ENCODE data around the gene DYNC2I2. TPM values are rescaled to one million over a fixed set of nuclear protein-coding genes. Genes with fewer than 3 reads are reported as not detected.

Gene DYNC2I2
- total RNA-seq, 1 experiment from 2014 or later = 225 TPM

DNA sequence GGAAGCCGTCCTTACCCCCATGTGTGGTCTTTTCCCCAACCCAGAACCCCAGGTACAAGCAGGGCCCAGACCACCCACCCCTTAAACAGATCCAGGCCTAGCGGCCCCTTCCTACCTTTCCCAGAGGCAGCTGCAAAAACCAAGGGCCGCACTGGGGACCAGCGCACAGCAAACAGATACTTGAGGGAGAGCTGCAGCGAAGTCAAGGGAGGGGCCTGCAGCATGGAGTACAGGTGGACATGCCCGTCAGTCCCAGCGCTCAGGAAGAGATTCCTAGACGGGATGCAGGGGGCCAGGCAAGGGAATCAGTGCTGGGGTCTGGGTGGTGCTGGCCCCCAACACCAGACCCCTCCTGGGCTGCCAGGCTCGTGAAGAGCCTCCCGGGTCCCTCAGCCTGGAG, 22.5 kb downstream of the DYNC2I2 start:
- intact Hi-C loops (cut with micrococcal nuclease; ENCODE audit: unreplicated experiment) = loop anchor here (2.0 kb wide), 1 partner anchor 153 kb away; the partner anchor contains the start of gene TBC1D13
- Histone ChIP-seq H3K9me2 (ENCODE audit: insufficient read depth) (no peaks in the 10 kb centered on the region), H2AFZ (no peak overlapping the region), H3K9me3 (ENCODE audit: insufficient read depth, low read depth) (no peaks in the 10 kb centered on the region), H3F3A (ENCODE audit: insufficient read depth, low read depth) (peaks cover 49% of the 10 kb centered on the region; the same call in 1 of the 2 replicates), H3K36me3 (ENCODE audit: low read depth) (peaks cover 11% of the 10 kb centered on the region), H3K27ac (no peak overlapping the region), H3K4me2 (no peak overlapping the region), H3K4me3 (no peak overlapping the region), H4K20me1 (ENCODE audit: insufficient read depth) (no peaks in the 10 kb centered on the region), H3K4me1 (replicated peaks; ENCODE audit: insufficient read depth) (peaks cover 32% of the 10 kb centered on the region), H3K27me3 (ENCODE audit: insufficient read depth, low read depth) (no peaks in the 10 kb centered on the region), H3K79me2 (ENCODE audit: low read depth) (no peaks in the 10 kb centered on the region)
- BruUV-seq (replicated peaks) = no TSS peak
- TF ChIP-seq, protein P1, sequence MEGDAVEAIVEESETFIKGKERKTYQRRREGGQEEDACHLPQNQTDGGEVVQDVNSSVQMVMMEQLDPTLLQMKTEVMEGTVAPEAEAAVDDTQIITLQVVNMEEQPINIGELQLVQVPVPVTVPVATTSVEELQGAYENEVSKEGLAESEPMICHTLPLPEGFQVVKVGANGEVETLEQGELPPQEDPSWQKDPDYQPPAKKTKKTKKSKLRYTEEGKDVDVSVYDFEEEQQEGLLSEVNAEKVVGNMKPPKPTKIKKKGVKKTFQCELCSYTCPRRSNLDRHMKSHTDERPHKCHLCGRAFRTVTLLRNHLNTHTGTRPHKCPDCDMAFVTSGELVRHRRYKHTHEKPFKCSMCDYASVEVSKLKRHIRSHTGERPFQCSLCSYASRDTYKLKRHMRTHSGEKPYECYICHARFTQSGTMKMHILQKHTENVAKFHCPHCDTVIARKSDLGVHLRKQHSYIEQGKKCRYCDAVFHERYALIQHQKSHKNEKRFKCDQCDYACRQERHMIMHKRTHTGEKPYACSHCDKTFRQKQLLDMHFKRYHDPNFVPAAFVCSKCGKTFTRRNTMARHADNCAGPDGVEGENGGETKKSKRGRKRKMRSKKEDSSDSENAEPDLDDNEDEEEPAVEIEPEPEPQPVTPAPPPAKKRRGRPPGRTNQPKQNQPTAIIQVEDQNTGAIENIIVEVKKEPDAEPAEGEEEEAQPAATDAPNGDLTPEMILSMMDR (conservative IDR thresholded peaks at IDR 0.05) = no peak
- TF ChIP-seq EZH2 (IDR thresholded peaks at IDR 0.05; ENCODE audit: low read depth) = no peak
- no peak for DNase-seq
- CTCF ChIA-PET = interaction anchor here (0.6 kb wide), 1 partner anchor 303 kb away, joined by 6 read pairs; no protein-coding TSS in a partner anchor
- POLR2A ChIA-PET (ENCODE audit: unreplicated experiment) = interaction anchor here (0.6 kb wide), 1 partner anchor 196 kb away, joined by 4 read pairs; the partner anchor contains the start of gene SPOUT1

GRCh38 chr9:128633601-128634000, 23.0 kb downstream of the DYNC2I2 start:
- Histone ChIP-seq H3K79me2 (ENCODE audit: low read depth) (no peaks in the 10 kb centered on the region), H3K4me3 (no peak overlapping the region), H3K9me3 (ENCODE audit: insufficient read depth, low read depth) (no peaks in the 10 kb centered on the region), H4K20me1 (ENCODE audit: insufficient read depth) (no peaks in the 10 kb centered on the region), H3K27me3 (ENCODE audit: insufficient read depth, low read depth) (no peaks in the 10 kb centered on the region), H3K36me3 (ENCODE audit: low read depth) (peaks cover 11% of the 10 kb centered on the region), H2AFZ (no peak overlapping the region), H3K4me2 (no peak overlapping the region), H3K4me1 (replicated peaks; ENCODE audit: insufficient read depth) (peaks cover 32% of the 10 kb centered on the region), H3F3A (ENCODE audit: insufficient read depth, low read depth) (peaks cover 53% of the 10 kb centered on the region; the same call in 1 of the 2 replicates), H3K27ac (no peak overlapping the region), H3K9me2 (ENCODE audit: insufficient read depth) (no peaks in the 10 kb centered on the region)
- POLR2A ChIA-PET (ENCODE audit: unreplicated experiment) = no interaction called here
- DNase-seq = no peak
- TSS peak; percentile 40 for BruUV-seq (replicated peaks)
- TF ChIP-seq EZH2 (IDR thresholded peaks at IDR 0.05; ENCODE audit: low read depth) = no peak
- TF ChIP-seq, protein P1 (conservative IDR thresholded peaks at IDR 0.05) = no peak
- intact Hi-C loops (cut with micrococcal nuclease; ENCODE audit: unreplicated experiment) = no loop called here
- CTCF ChIA-PET = interaction anchor here (0.6 kb wide), 1 partner anchor 304 kb away, joined by 6 read pairs; no protein-coding TSS in a partner anchor

DNA sequence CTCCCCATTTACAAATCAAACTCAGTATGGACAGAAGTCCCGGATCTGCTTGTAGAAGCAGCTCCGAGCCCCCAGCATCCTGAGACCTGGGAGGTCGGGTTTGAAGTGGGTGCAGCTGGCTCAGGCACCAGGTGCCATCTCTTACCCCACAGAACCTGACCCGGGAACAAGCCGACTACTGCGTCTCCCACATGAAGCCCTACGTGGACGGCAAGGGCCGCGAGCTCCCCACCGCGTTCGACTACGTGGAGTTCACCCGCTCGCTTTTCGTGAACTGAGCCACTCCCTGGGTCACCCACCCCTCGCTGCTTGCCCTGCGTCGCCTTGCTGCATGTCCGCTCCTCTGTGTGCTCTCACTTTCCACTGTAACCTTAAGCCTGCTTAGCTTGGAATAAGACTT, 23.6 kb downstream of the DYNC2I2 start:
- intact Hi-C loops (cut with micrococcal nuclease; ENCODE audit: unreplicated experiment) = no loop called here
- Histone ChIP-seq H3K9me2 (ENCODE audit: insufficient read depth) (no peaks in the 10 kb centered on the region), H3K4me2 (no peak overlapping the region), H3F3A (ENCODE audit: insufficient read depth, low read depth) (peaks cover 53% of the 10 kb centered on the region; the same call in 1 of the 2 replicates), H2AFZ (no peak overlapping the region), H3K4me1 (replicated peaks; ENCODE audit: insufficient read depth) (peaks cover 32% of the 10 kb centered on the region), H3K79me2 (ENCODE audit: low read depth) (no peaks in the 10 kb centered on the region), H3K27ac (no peak overlapping the region), H4K20me1 (ENCODE audit: insufficient read depth) (no peaks in the 10 kb centered on the region), H3K27me3 (ENCODE audit: insufficient read depth, low read depth) (no peaks in the 10 kb centered on the region), H3K9me3 (ENCODE audit: insufficient read depth, low read depth) (no peaks in the 10 kb centered on the region), H3K36me3 (ENCODE audit: low read depth) (peaks cover 11% of the 10 kb centered on the region), H3K4me3 (no peak overlapping the region)
- TF ChIP-seq EZH2 (IDR thresholded peaks at IDR 0.05; ENCODE audit: low read depth) = no peak
- TF ChIP-seq, protein P1 (conservative IDR thresholded peaks at IDR 0.05) = no peak
- no peak for DNase-seq
- ChIA-PET CTCF (no interaction called here), POLR2A (ENCODE audit: unreplicated experiment) (no interaction called here)
- BruUV-seq (replicated peaks) = TSS peak; percentile 20
